IPS DF 19.7 (cell line): ENCODE results near the gene PLXNA2.

Source experiments
- DNase-seq: peaks from one replicate; pipeline ENCODE4 v3.0.0-alpha.2; 2013; ENCODE audit warnings: low read depth, low spot score

PLXNA2 gene

GRCh38 chr1:208090388-208091301 is 153.5 kb downstream of the PLXNA2 start:
- no peak for DNase-seq

GRCh38 chr1:208089761-208090370 is 154.3 kb downstream of the PLXNA2 start:
- DNase-seq: no peak

GRCh38 chr1:208089149-208089548 is 155.0 kb downstream of the PLXNA2 start:
- DNase-seq: no peak

GRCh38 chr1:208088319-208088718 is 155.9 kb downstream of the PLXNA2 start:
- no peak for DNase-seq

- DNase-seq: no peak
Observed at GRCh38 chr1:208085655-208086515, 158.3 kb downstream of the PLXNA2 start.

- no peak for DNase-seq
Observed at GRCh38 chr1:208084764-208085163, 159.4 kb downstream of the PLXNA2 start.

GRCh38 chr1:208084220-208084619 is 160.0 kb downstream of the PLXNA2 start:
- no peak for DNase-seq

GRCh38 chr1:208083715-208084085 is 160.5 kb downstream of the PLXNA2 start:
- DNase-seq: no peak

GRCh38 chr1:208083016-208083714 is 161.0 kb downstream of the PLXNA2 start:
- DNase-seq: no peak

- no peak for DNase-seq
Observed at GRCh38 chr1:208081972-208082371, 162.2 kb downstream of the PLXNA2 start.

- DNase-seq: no peak
Observed at GRCh38 chr1:208080396-208081286, 163.5 kb downstream of the PLXNA2 start.

- no peak for DNase-seq
Observed at GRCh38 chr1:208079161-208079560, 165.0 kb downstream of the PLXNA2 start.

- no peak for DNase-seq
Observed at GRCh38 chr1:208078752-208079151, 165.4 kb downstream of the PLXNA2 start.

- no peak for DNase-seq
Observed at GRCh38 chr1:208077232-208078075, 166.7 kb downstream of the PLXNA2 start.

- DNase-seq: no peak
Observed at GRCh38 chr1:208074353-208074752, 169.8 kb downstream of the PLXNA2 start.

GRCh38 chr1:208071435-208072031 is 172.7 kb downstream of the PLXNA2 start:
- no peak for DNase-seq

GRCh38 chr1:208069908-208070307 is 174.3 kb downstream of the PLXNA2 start:
- no peak for DNase-seq

- no peak for DNase-seq
Observed at GRCh38 chr1:208069317-208069716, 174.9 kb downstream of the PLXNA2 start.

- no peak for DNase-seq
Observed at GRCh38 chr1:208068908-208069307, 175.3 kb downstream of the PLXNA2 start.
